ENCODE results near the gene WDFY4. TPM values are rescaled to one million over a fixed set of nuclear protein-coding genes. Genes with fewer than 3 reads are reported as not detected.

The WDFY4 gene
- total RNA-seq, 1 experiment from 2014 or later = not detected

GRCh38 chr10:48759113-48759901, 74.6 kb downstream of the WDFY4 start:
- Histone ChIP-seq H3K4me2 (ENCODE audit: insufficient read depth, insufficient read length, low read length) (no peak overlapping the region), H3K4ac (ENCODE audit: low read depth, low read length) (no peak overlapping the region), H4K20me1 (ENCODE audit: control insufficient read depth, insufficient read depth, insufficient read length) (no peaks in the 10 kb centered on the region), H3K23me2 (ENCODE audit: insufficient read length, low read depth, low read length, poor library complexity, severe bottlenecking) (no peaks in the 10 kb centered on the region), H3K27me3 (ENCODE audit: insufficient read depth, low read length) (no peaks in the 10 kb centered on the region), H4K5ac (ENCODE audit: insufficient read length, low read depth, low read length) (no peak overlapping the region), H2AFZ (ENCODE audit: low read length) (no peak overlapping the region), H2BK20ac (ENCODE audit: low read depth, low read length, poor library complexity, severe bottlenecking) (no peak overlapping the region), H4K8ac (replicated peaks; ENCODE audit: insufficient read length, low read depth, low read length) (no peak overlapping the region), H2BK5ac (ENCODE audit: insufficient read length, low read length) (no peak overlapping the region), H3K27ac (ENCODE audit: insufficient read length, low read depth, low read length) (no peak overlapping the region), H2BK12ac (ENCODE audit: insufficient read length, low read depth, low read length) (no peak overlapping the region), H2BK15ac (ENCODE audit: low read depth, low read length) (no peak overlapping the region), H4K91ac (ENCODE audit: insufficient read length, low read depth, low read length) (no peak overlapping the region), H3T11ph (ENCODE audit: low read length) (no peak overlapping the region), H3K9me3 (ENCODE audit: control insufficient read depth, low read depth, low read length) (no peaks in the 10 kb centered on the region), H2BK120ac (ENCODE audit: low read depth, low read length, poor library complexity, severe bottlenecking) (no peak overlapping the region), H3K9ac (ENCODE audit: extremely low read depth, insufficient read length, low read length) (no peak overlapping the region), H3K56ac (ENCODE audit: insufficient read length, low read depth, low read length) (no peak overlapping the region), H3K79me2 (ENCODE audit: insufficient read depth, low read length) (no peaks in the 10 kb centered on the region), H3K23ac (ENCODE audit: insufficient read length, low read depth, low read length) (no peak overlapping the region), H2AK5ac (ENCODE audit: insufficient read length, low read length) (no peak overlapping the region), H3K14ac (ENCODE audit: insufficient read depth, low read length) (no peak overlapping the region), H3K18ac (ENCODE audit: insufficient read length, low read depth, low read length) (no peak overlapping the region), H3K4me1 (ENCODE audit: insufficient read depth, low read length) (no peaks in the 10 kb centered on the region), H3K79me1 (ENCODE audit: insufficient read depth, low read depth, low read length, poor library complexity, severe bottlenecking) (no peaks in the 10 kb centered on the region)
- Mint-ChIP-seq H3K4me3 (no peak overlapping the region), H3K27ac (no peak overlapping the region; a peak in 1 of 7 replicates), H3K9me3 (no peaks in the 10 kb centered on the region), H3K4me1 (peaks cover 4 to 5% of the 10 kb centered on the region in 2 experiments; a peak in 2 of 4 replicates), H3K36me3 (ENCODE audit: insufficient read depth in 1 of 3, low read depth in 3 of 3) (no peaks in the 10 kb centered on the region; a peak in 1 of 7 replicates), H3K27me3 (ENCODE audit: low read depth) (peaks cover 15% of the 10 kb centered on the region)
- WGBS (ENCODE audit: extremely low coverage, insufficient read length, low lambda C conversion rate) = no CpG with 5 or more reads among the region's 4 CpGs
- no peak for TF ChIP-seq CTCF (conservative IDR thresholded peaks at IDR 0.05)
- DNase-seq = no peak

All from H9 (cell line).